Measurements from ENCODE around the gene ACAP2. TPM values are rescaled to one million over a fixed set of nuclear protein-coding genes. Genes with fewer than 3 reads are reported as not detected.
A peak's percentile ranks its signal among the peaks of the same experiment; 100 is the strongest.

The ACAP2 gene
- polyA plus RNA-seq, 3 donors, result 41.5 to 96.5 (median 71.6) TPM

DNA sequence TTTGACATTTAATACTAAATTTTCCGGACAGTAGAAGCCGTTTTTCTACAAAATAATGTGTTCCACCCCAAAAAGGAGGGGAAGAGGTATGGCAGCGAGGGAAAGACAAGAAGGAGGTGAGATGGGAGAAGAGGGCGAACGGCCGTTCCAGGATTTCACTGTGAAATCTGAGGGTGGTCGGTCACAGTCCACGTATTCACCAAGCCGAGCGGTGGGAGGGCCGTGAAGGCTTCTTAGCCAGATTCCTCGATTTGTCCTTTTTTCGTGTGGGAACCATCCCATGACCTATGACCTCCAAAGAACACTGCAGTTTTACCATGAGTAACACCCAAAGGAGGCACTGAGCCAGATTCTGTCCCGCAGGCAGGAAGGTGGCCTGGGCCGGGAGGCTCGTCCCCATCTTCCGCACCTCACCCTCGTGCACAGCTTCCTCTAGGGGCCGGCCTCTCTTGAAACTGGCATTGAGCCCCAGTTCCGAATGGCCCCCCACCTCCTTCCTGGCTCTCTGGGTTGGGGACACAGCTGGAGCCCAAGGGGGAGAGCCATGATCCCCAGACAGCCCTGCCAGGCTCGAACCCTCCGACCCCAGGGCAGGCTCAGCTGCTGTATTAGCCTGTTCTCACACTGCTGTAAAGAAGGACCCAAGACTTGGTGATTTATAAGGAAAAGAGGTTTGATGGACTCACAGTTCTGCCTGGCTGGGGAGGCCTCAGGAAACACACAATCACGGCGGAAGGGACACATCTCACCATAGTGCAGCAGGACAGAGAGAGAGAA, 195.5 kb downstream of the ACAP2 start:
- Histone ChIP-seq H3K9ac (ENCODE audit: insufficient read depth, low read length, poor library complexity, severe bottlenecking) (no peak overlapping the region), H3K4me1 (ENCODE audit: control insufficient read depth in 1 of 2, insufficient read depth in 2 of 2, low read length in 2 of 2) (no peaks in the 10 kb centered on the region), H2AFZ (ENCODE audit: insufficient read depth, low read depth, low read length, poor library complexity, severe bottlenecking) (no peak overlapping the region), H3K9me3 (replicated peaks in 1 of 2; ENCODE audit: control insufficient read depth in 1 of 2, insufficient read depth in 1 of 2, low read length in 2 of 2) (no peaks in the 10 kb centered on the region), H3K36me3 (replicated peaks in 1 of 2; ENCODE audit: control insufficient read depth in 1 of 2, insufficient read depth in 2 of 2, low read length in 2 of 2) (peaks cover 0 to 16% of the 10 kb centered on the region in 2 donors), H3K79me2 (ENCODE audit: insufficient read depth, low read length) (no peaks in the 10 kb centered on the region), H3K27ac (ENCODE audit: low read depth in 1 of 2, low read length in 2 of 2) (no peak overlapping the region), H3K4me2 (replicated peaks; ENCODE audit: extremely low read depth, low read length, poor library complexity, severe bottlenecking) (no peak overlapping the region), H4K20me1 (ENCODE audit: insufficient read depth, low read length) (peaks cover 8% of the 10 kb centered on the region), H3K4me3 (replicated peaks in 1 of 3; ENCODE audit: low read depth in 2 of 3, low read length in 3 of 3) (no peak overlapping the region), H3K27me3 (ENCODE audit: control insufficient read depth in 2 of 2, insufficient read depth in 2 of 2, low read length in 2 of 2) (no peaks in the 10 kb centered on the region)
- H3K4me1 Mint-ChIP-seq, result peaks cover 9% of the 10 kb centered on the region
- H3K9me3 Mint-ChIP-seq, result peaks cover 0 to 3% (median 0%) of the 10 kb centered on the region in 7 donors
- TF ChIP-seq, protein P1, sequence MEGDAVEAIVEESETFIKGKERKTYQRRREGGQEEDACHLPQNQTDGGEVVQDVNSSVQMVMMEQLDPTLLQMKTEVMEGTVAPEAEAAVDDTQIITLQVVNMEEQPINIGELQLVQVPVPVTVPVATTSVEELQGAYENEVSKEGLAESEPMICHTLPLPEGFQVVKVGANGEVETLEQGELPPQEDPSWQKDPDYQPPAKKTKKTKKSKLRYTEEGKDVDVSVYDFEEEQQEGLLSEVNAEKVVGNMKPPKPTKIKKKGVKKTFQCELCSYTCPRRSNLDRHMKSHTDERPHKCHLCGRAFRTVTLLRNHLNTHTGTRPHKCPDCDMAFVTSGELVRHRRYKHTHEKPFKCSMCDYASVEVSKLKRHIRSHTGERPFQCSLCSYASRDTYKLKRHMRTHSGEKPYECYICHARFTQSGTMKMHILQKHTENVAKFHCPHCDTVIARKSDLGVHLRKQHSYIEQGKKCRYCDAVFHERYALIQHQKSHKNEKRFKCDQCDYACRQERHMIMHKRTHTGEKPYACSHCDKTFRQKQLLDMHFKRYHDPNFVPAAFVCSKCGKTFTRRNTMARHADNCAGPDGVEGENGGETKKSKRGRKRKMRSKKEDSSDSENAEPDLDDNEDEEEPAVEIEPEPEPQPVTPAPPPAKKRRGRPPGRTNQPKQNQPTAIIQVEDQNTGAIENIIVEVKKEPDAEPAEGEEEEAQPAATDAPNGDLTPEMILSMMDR (IDR thresholded peaks at IDR 0.05), result no peak
- 82% methylated on average over 18 of the region's 24 CpGs for WGBS (ENCODE audit: insufficient coverage)
- DNase-seq, result no peak
- H3K4me3 Mint-ChIP-seq, result peak overlapping the region; percentile 14 to 28
- H3K27ac Mint-ChIP-seq, result peak overlapping the region in 2 of 7 donors; percentile 4 to 26
- intact Hi-C loops (cut with micrococcal nuclease), result no loop called here
- H3K36me3 Mint-ChIP-seq, result peaks cover 13 to 35% of the 10 kb centered on the region in 2 donors
- H3K27me3 Mint-ChIP-seq (ENCODE audit: low read depth in 3 of 3), result peaks cover 0 to 2% (median 0%) of the 10 kb centered on the region in 3 donors

DNA sequence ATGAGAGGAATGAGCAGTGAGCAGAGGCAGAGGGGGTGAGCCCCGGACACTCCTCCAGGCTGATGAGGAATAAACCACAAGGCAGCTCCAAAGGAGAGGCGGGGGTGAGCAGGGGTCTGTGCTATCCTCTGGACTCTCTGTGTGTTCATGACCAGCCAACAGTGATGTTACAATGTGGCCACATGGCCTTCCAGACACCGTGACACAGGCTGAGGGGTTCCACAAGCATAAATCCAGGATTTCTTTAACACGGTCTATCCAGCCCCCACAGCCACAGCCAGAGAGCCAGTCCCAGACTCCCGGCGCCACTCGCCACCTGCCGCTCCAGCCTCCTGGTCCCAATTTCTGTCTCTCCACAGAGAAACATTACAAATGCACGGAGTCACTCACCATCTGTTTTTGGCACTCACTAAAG, 196.2 kb downstream of the ACAP2 start:
- peaks cover 9% of the 10 kb centered on the region for H3K4me1 Mint-ChIP-seq
- H3K4me3 Mint-ChIP-seq, result no peak overlapping the region
- Histone ChIP-seq H2AFZ (ENCODE audit: insufficient read depth, low read depth, low read length, poor library complexity, severe bottlenecking) (no peak overlapping the region), H4K20me1 (ENCODE audit: insufficient read depth, low read length) (peaks cover 5% of the 10 kb centered on the region), H3K27ac (ENCODE audit: low read depth in 1 of 2, low read length in 2 of 2) (no peak overlapping the region), H3K36me3 (replicated peaks in 1 of 2; ENCODE audit: control insufficient read depth in 1 of 2, insufficient read depth in 2 of 2, low read length in 2 of 2) (peaks cover 0 to 16% of the 10 kb centered on the region in 2 donors), H3K79me2 (ENCODE audit: insufficient read depth, low read length) (no peaks in the 10 kb centered on the region), H3K4me2 (replicated peaks; ENCODE audit: extremely low read depth, low read length, poor library complexity, severe bottlenecking) (no peak overlapping the region), H3K9me3 (replicated peaks in 1 of 2; ENCODE audit: control insufficient read depth in 1 of 2, insufficient read depth in 1 of 2, low read length in 2 of 2) (no peaks in the 10 kb centered on the region), H3K4me3 (replicated peaks in 1 of 3; ENCODE audit: low read depth in 2 of 3, low read length in 3 of 3) (no peak overlapping the region), H3K9ac (ENCODE audit: insufficient read depth, low read length, poor library complexity, severe bottlenecking) (no peak overlapping the region), H3K27me3 (ENCODE audit: control insufficient read depth in 2 of 2, insufficient read depth in 2 of 2, low read length in 2 of 2) (no peaks in the 10 kb centered on the region), H3K4me1 (ENCODE audit: control insufficient read depth in 1 of 2, insufficient read depth in 2 of 2, low read length in 2 of 2) (no peaks in the 10 kb centered on the region)
- H3K36me3 Mint-ChIP-seq, result peaks cover 16 to 37% of the 10 kb centered on the region in 2 donors
- 96% methylated on average over 7 of the region's 9 CpGs for WGBS (ENCODE audit: insufficient coverage)
- intact Hi-C loops (cut with micrococcal nuclease), result no loop called here
- peaks cover 0 to 3% (median 0%) of the 10 kb centered on the region in 7 donors for H3K9me3 Mint-ChIP-seq
- DNase-seq, result no peak
- peaks cover 0 to 2% (median 0%) of the 10 kb centered on the region in 3 donors for H3K27me3 Mint-ChIP-seq (ENCODE audit: low read depth in 3 of 3)
- no peak overlapping the region for H3K27ac Mint-ChIP-seq
- TF ChIP-seq, protein P1 (IDR thresholded peaks at IDR 0.05), result no peak
